ENCODE results near the gene CPA5. TPM values are rescaled to one million over a fixed set of nuclear protein-coding genes. Genes with fewer than 3 reads are reported as not detected.

CPA5 gene
- total RNA-seq, 1 experiment from 2014 or later, result not detected

GRCh38 chr7:130381468-130382312, 37.1 kb downstream of the CPA5 start:
- TF ChIP-seq CTCF (conservative IDR thresholded peaks at IDR 0.05), result peak; percentile 79
- Histone ChIP-seq H4K5ac (ENCODE audit: insufficient read length, low read depth, low read length) (no peak overlapping the region), H3K14ac (ENCODE audit: insufficient read depth, low read length) (no peak overlapping the region), H2BK5ac (ENCODE audit: insufficient read length, low read length) (no peak overlapping the region), H3K23me2 (ENCODE audit: insufficient read length, low read depth, low read length, poor library complexity, severe bottlenecking) (no peaks in the 10 kb centered on the region), H3T11ph (ENCODE audit: low read length) (no peak overlapping the region), H2BK12ac (ENCODE audit: insufficient read length, low read depth, low read length) (no peak overlapping the region), H3K23ac (ENCODE audit: insufficient read length, low read depth, low read length) (no peak overlapping the region), H2BK15ac (ENCODE audit: low read depth, low read length) (no peak overlapping the region; the same call in 1 of the 2 replicates), H2AK5ac (ENCODE audit: insufficient read length, low read length) (no peak overlapping the region), H2BK20ac (ENCODE audit: low read depth, low read length, poor library complexity, severe bottlenecking) (no peak overlapping the region), H3K4me2 (ENCODE audit: insufficient read depth, insufficient read length, low read length) (no peak overlapping the region), H3K27ac (ENCODE audit: insufficient read length, low read depth, low read length) (no peak overlapping the region), H3K4me1 (ENCODE audit: insufficient read depth, low read length) (no peaks in the 10 kb centered on the region), H3K27me3 (ENCODE audit: insufficient read depth, low read length) (no peaks in the 10 kb centered on the region), H3K56ac (ENCODE audit: insufficient read length, low read depth, low read length) (no peak overlapping the region), H3K79me2 (ENCODE audit: insufficient read depth, low read length) (no peaks in the 10 kb centered on the region), H2AFZ (ENCODE audit: low read length) (no peak overlapping the region), H3K18ac (ENCODE audit: insufficient read length, low read depth, low read length) (no peak overlapping the region), H3K4ac (ENCODE audit: low read depth, low read length) (no peak overlapping the region), H3K9ac (ENCODE audit: extremely low read depth, insufficient read length, low read length) (no peak overlapping the region), H2BK120ac (ENCODE audit: low read depth, low read length, poor library complexity, severe bottlenecking) (no peak overlapping the region), H3K9me3 (ENCODE audit: control insufficient read depth, low read depth, low read length) (no peaks in the 10 kb centered on the region), H4K91ac (ENCODE audit: insufficient read length, low read depth, low read length) (no peak overlapping the region), H3K79me1 (ENCODE audit: insufficient read depth, low read depth, low read length, poor library complexity, severe bottlenecking) (no peaks in the 10 kb centered on the region), H4K20me1 (ENCODE audit: control insufficient read depth, insufficient read depth, insufficient read length) (no peaks in the 10 kb centered on the region), H4K8ac (replicated peaks; ENCODE audit: insufficient read length, low read depth, low read length) (no peak overlapping the region)
- H3K27ac Mint-ChIP-seq, result no peak overlapping the region
- H3K27me3 Mint-ChIP-seq (ENCODE audit: low read depth), result peaks cover 4% of the 10 kb centered on the region; the same call in 1 of the 2 replicates
- WGBS (ENCODE audit: extremely low coverage, insufficient read length, low lambda C conversion rate), result no CpG with 5 or more reads among the region's 41 CpGs
- peaks cover 2 to 9% (median 5%) of the 10 kb centered on the region in 3 experiments for H3K36me3 Mint-ChIP-seq (ENCODE audit: insufficient read depth in 1 of 3, low read depth in 3 of 3)
- peaks cover 4 to 10% of the 10 kb centered on the region in 2 experiments; a peak in 3 of 4 replicates for H3K4me1 Mint-ChIP-seq
- H3K4me3 Mint-ChIP-seq, result no peak overlapping the region; a peak in 1 of 5 replicates
- DNase-seq, result peak; percentile 91
- H3K9me3 Mint-ChIP-seq, result peaks cover 6 to 13% of the 10 kb centered on the region in 2 experiments
